Neural cell (in vitro differentiated cells): ENCODE data around the gene MGME1.

Source experiments
- EP300 ChIP-seq: fragments of 450-650 bp; conservative IDR thresholded peaks from 2 replicates; pipeline ENCODE4 v1.6.1; 2014; ENCODE audit warnings: antibody characterized with exemption, mild to moderate bottlenecking, moderate library complexity; ENCODE audit not compliant: poor library complexity, severe bottlenecking
- EZH2 ChIP-seq: fragments of 200-600, 300-800 bp; shearing (Covaris generic), sonication (generic); IDR thresholded peaks from 2 replicates; pipeline ENCODE4 v1.6.1; 2014; ENCODE audit warnings: antibody characterized with exemption, low read length, borderline replicate concordance, mild to moderate bottlenecking; ENCODE audit not compliant: insufficient read depth, poor library complexity, severe bottlenecking
- MXI1 ChIP-seq: fragments of 450-650 bp; conservative IDR thresholded peaks from 2 replicates; pipeline ENCODE4 v1.6.1; 2014; ENCODE audit warnings: antibody characterized with exemption, mild to moderate bottlenecking; ENCODE audit not compliant: poor library complexity, severe bottlenecking
- POLR2AphosphoS5 ChIP-seq: IDR thresholded peaks from 2 replicates; pipeline ENCODE4 v1.6.1; 2012
- TF ChIP-seq, protein P1 (sequence below): fragments of 450-650 bp; IDR thresholded peaks from 2 replicates; pipeline ENCODE4 v1.5.1; 2014; ENCODE audit warnings: antibody characterized with exemption, mild to moderate bottlenecking, moderate library complexity; ENCODE audit not compliant: poor library complexity, severe bottlenecking
- TF ChIP-seq, protein P2 (sequence below): IDR thresholded peaks from 2 replicates; pipeline ENCODE4 v1.6.1; 2012; ENCODE audit warnings: borderline replicate concordance

- TF ChIP-seq POLR2AphosphoS5 (no peak), EP300 (no peak), MXI1 (no peak), EZH2 (no peak)
- TF ChIP-seq, protein P1, sequence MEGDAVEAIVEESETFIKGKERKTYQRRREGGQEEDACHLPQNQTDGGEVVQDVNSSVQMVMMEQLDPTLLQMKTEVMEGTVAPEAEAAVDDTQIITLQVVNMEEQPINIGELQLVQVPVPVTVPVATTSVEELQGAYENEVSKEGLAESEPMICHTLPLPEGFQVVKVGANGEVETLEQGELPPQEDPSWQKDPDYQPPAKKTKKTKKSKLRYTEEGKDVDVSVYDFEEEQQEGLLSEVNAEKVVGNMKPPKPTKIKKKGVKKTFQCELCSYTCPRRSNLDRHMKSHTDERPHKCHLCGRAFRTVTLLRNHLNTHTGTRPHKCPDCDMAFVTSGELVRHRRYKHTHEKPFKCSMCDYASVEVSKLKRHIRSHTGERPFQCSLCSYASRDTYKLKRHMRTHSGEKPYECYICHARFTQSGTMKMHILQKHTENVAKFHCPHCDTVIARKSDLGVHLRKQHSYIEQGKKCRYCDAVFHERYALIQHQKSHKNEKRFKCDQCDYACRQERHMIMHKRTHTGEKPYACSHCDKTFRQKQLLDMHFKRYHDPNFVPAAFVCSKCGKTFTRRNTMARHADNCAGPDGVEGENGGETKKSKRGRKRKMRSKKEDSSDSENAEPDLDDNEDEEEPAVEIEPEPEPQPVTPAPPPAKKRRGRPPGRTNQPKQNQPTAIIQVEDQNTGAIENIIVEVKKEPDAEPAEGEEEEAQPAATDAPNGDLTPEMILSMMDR: no peak
- TF ChIP-seq, protein P2, sequence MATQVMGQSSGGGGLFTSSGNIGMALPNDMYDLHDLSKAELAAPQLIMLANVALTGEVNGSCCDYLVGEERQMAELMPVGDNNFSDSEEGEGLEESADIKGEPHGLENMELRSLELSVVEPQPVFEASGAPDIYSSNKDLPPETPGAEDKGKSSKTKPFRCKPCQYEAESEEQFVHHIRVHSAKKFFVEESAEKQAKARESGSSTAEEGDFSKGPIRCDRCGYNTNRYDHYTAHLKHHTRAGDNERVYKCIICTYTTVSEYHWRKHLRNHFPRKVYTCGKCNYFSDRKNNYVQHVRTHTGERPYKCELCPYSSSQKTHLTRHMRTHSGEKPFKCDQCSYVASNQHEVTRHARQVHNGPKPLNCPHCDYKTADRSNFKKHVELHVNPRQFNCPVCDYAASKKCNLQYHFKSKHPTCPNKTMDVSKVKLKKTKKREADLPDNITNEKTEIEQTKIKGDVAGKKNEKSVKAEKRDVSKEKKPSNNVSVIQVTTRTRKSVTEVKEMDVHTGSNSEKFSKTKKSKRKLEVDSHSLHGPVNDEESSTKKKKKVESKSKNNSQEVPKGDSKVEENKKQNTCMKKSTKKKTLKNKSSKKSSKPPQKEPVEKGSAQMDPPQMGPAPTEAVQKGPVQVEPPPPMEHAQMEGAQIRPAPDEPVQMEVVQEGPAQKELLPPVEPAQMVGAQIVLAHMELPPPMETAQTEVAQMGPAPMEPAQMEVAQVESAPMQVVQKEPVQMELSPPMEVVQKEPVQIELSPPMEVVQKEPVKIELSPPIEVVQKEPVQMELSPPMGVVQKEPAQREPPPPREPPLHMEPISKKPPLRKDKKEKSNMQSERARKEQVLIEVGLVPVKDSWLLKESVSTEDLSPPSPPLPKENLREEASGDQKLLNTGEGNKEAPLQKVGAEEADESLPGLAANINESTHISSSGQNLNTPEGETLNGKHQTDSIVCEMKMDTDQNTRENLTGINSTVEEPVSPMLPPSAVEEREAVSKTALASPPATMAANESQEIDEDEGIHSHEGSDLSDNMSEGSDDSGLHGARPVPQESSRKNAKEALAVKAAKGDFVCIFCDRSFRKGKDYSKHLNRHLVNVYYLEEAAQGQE: no peak
Observed at GRCh38 chr20:17934141-17934862, 34.5 kb upstream of the MGME1 start.
